Testis (tissue), 3 donors: ENCODE data around the gene EVI5. TPM values are rescaled to one million over a fixed set of nuclear protein-coding genes. Genes with fewer than 3 reads are reported as not detected.

Experiments used
- DNase-seq: peaks from one replicate; pipeline ENCODE4 v3.0.0-alpha.2; 2019
- H3K27ac ChIP-seq, 2 donors: fragments of 200-600 bp; sonication (generic); one replicate each; pipeline ENCODE4 v1.5.1; 2019
- H3K27me3 ChIP-seq: fragments of 200-600 bp; sonication (generic); one replicate; pipeline ENCODE4 v1.5.1; 2019
- H3K36me3 ChIP-seq: fragments of 200-600 bp; sonication (generic); one replicate; pipeline ENCODE4 v1.5.1; 2017; ENCODE audit warnings: low read depth; ENCODE audit errors: missing control alignments
- H3K4me1 ChIP-seq: fragments of 200-600 bp; sonication (generic); one replicate; pipeline ENCODE4 v1.5.1; 2019
- H3K4me3 ChIP-seq, 2 donors: fragments of 200-600 bp; sonication (generic); one replicate each; pipeline ENCODE4 v1.5.1; 2017 to 2019
- H3K9me3 ChIP-seq: fragments of 200-600 bp; sonication (generic); one replicate; pipeline ENCODE4 v1.5.1; 2017
- POLR2A ChIP-seq: fragments of 450-650 bp; IDR thresholded peaks from one replicate; pipeline ENCODE4 v1.6.1; 2017; ENCODE audit warnings: antibody characterized with exemption, mild to moderate bottlenecking, moderate library complexity
- WGBS, 2 donors: methylation state at CpG; one replicate each; pipeline ENCODE4 v1.1.5; 2018; 5-methylcytosine and 5-hydroxymethylcytosine counted together
- intact Hi-C: fragments of 100-400 bp; cut with DNase I; formaldehyde crosslinking; loops from one replicate; pipeline ENCODE4 v1.15.1; 2023; ENCODE audit warnings: low total_unique reads
- polyA plus RNA-seq: library from polyadenylated mRNA; stranded (reverse); fragments of 350-450 nt; fragmentation: Illumina TruSeq; extraction: RNeasy Lipid Tissue Mini Kit (QIAGEN cat#74804); gene quantifications from one replicate; pipeline ENCODE4 v1.2.3, GENCODE V29; 2014; ENCODE audit warnings: low read depth, low replicate concordance; ENCODE audit not compliant: insufficient read depth
- total RNA-seq, 2 donors: library from RNA; depleted of rRNA; stranded (reverse); fragments of >200 nt; gene quantifications; one replicate each; pipeline ENCODE4 v1.2.3, GENCODE V29; 2016
- TF ChIP-seq, protein P1 (sequence below), 3 experiments: fragments of 450-650 bp in 2 of 3; fragments of 200-600 bp in 1 of 3; sonication (generic) in 1 of 3; IDR thresholded peaks; one replicate each; pipeline ENCODE4 v1.5.1; 2016 to 2019; ENCODE audit warnings: antibody characterized with exemption in 3 of 3, mild to moderate bottlenecking in 2 of 3, moderate library complexity in 1 of 3

The EVI5 gene
- total and polyA plus RNA-seq, 3 donors from 2014 or later: 27.0 to 73.9 (median 58.7) TPM

- Histone ChIP-seq H3K27ac (no peak overlapping the region), H3K27me3 (no peaks in the 10 kb centered on the region), H3K4me3 (no peak overlapping the region), H3K4me1 (peaks cover 38% of the 10 kb centered on the region), H3K9me3 (no peaks in the 10 kb centered on the region), H3K36me3 (no peaks in the 10 kb centered on the region)
- no peak for TF ChIP-seq POLR2A
- TF ChIP-seq, protein P1, sequence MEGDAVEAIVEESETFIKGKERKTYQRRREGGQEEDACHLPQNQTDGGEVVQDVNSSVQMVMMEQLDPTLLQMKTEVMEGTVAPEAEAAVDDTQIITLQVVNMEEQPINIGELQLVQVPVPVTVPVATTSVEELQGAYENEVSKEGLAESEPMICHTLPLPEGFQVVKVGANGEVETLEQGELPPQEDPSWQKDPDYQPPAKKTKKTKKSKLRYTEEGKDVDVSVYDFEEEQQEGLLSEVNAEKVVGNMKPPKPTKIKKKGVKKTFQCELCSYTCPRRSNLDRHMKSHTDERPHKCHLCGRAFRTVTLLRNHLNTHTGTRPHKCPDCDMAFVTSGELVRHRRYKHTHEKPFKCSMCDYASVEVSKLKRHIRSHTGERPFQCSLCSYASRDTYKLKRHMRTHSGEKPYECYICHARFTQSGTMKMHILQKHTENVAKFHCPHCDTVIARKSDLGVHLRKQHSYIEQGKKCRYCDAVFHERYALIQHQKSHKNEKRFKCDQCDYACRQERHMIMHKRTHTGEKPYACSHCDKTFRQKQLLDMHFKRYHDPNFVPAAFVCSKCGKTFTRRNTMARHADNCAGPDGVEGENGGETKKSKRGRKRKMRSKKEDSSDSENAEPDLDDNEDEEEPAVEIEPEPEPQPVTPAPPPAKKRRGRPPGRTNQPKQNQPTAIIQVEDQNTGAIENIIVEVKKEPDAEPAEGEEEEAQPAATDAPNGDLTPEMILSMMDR (IDR thresholded peaks at IDR 0.05): no peak
- DNase-seq: no peak
- intact Hi-C loops: no loop called here
- 22 to 26% methylated on average over 10 to 12 of the region's 12 CpGs for WGBS, 2 donors
Measured at GRCh38 chr1:92481599-92481925, 303.3 kb downstream of the EVI5 start.

GRCh38 chr1:92480813-92481598, 303.9 kb downstream of the EVI5 start:
- 5 to 22% methylated on average over 19 to 48 of the region's 65 CpGs for WGBS, 2 donors
- intact Hi-C loops: no loop called here
- Histone ChIP-seq H3K4me1 (peaks cover 38% of the 10 kb centered on the region), H3K9me3 (no peaks in the 10 kb centered on the region), H3K36me3 (no peaks in the 10 kb centered on the region), H3K27ac (no peak overlapping the region), H3K4me3 (peak overlapping the region in 1 of 2 donors; percentile 15), H3K27me3 (no peaks in the 10 kb centered on the region)
- TF ChIP-seq, protein P1 (IDR thresholded peaks at IDR 0.05): no peak
- no peak for TF ChIP-seq POLR2A
- DNase-seq: no peak

- H3K27me3 ChIP-seq: no peaks in the 10 kb centered on the region
- H3K36me3 ChIP-seq: no peaks in the 10 kb centered on the region
- H3K27ac ChIP-seq: no peak overlapping the region
- peaks cover 31% of the 10 kb centered on the region for H3K4me1 ChIP-seq
- H3K4me3 ChIP-seq: peak overlapping the region in 1 of 2 donors; percentile 15
- 38 to 53% methylated on average over 15 to 42 of the region's 59 CpGs for WGBS, 2 donors
- intact Hi-C loops: no loop called here
- DNase-seq: peak; percentile 35
- no peak for TF ChIP-seq POLR2A
- TF ChIP-seq, protein P1 (IDR thresholded peaks at IDR 0.05): no peak
- no peaks in the 10 kb centered on the region for H3K9me3 ChIP-seq
Measured at GRCh38 chr1:92480200-92480812, 304.6 kb downstream of the EVI5 start.

DNA sequence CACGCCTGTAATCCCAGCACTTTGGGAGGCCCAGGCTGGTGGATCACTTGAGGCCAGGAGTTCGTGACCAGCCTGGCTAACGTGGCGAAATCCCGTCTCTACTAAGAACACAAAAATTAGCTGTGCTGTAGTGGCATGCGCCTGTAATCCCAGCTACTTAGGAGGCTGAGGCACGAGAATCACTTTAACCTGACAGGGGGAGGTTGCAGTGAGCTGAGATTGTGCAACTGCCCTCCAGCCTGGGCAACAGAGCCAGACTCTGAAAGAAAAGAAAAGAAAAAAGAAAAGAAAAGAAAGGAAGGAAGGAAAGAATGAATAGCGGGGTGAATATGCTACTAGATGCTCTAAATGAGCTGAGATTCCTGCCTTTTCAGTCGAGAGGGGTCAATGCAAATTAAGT, 305.3 kb downstream of the EVI5 start:
- WGBS, 2 donors: 64 to 77% methylated on average over 9 of the region's 9 CpGs
- H3K27ac ChIP-seq: no peak overlapping the region
- H3K9me3 ChIP-seq: no peaks in the 10 kb centered on the region
- intact Hi-C loops: no loop called here
- DNase-seq: no peak
- no peaks in the 10 kb centered on the region for H3K27me3 ChIP-seq
- TF ChIP-seq, protein P1 (IDR thresholded peaks at IDR 0.05): no peak
- no peak for TF ChIP-seq POLR2A
- H3K4me1 ChIP-seq: peaks cover 26% of the 10 kb centered on the region
- H3K36me3 ChIP-seq: no peaks in the 10 kb centered on the region
- H3K4me3 ChIP-seq: no peak overlapping the region
